K562 (cell line): ENCODE data around the gene DOK7. TPM values are rescaled to one million over a fixed set of nuclear protein-coding genes. Genes with fewer than 3 reads are reported as not detected.

ENCODE experiments used
- ATAC-seq: fragments of 200-7000 bp; cut with Tn5 transposase; 3 replicates; pipeline ENCODE4 v1.9.1; 2020; ENCODE audit warnings: moderate library complexity
- BruUV-seq: library from RNA; stranded (reverse); fragments of 400-500 nt; replicated peaks from 2 replicates; lab custom pipeline; 2021; lab: Mats Ljungman, UMichigan
- CTCF ChIA-PET: fragments of 300-600 bp; formaldehyde crosslinking; extraction: SDS; loops from one replicate; lab custom pipeline; 2021; ENCODE audit warnings: low intra/inter-chr PET ratio; lab: Yijun Ruan, JAX
- POLR2A ChIA-PET: fragments of 300-600, 350-650 bp; sonication (Branson Sonifier 250); formaldehyde crosslinking; extraction: SDS; loops from one replicate; lab custom pipeline; 2021; ENCODE audit warnings: antibody characterized with exemption, inconsistent platforms; lab: Yijun Ruan, JAX
- DNase-seq, 4 experiments: peaks; one replicate each; pipeline versions ENCODE4 v3.0.0 to v3.0.0-alpha.2; 2011 to 2018; ENCODE audit warnings: low spot score in 3 of 4, mixed read lengths in 3 of 4; ENCODE audit errors: extremely low read depth in 1 of 4
- FAIRE-seq: peaks from 2 replicates; lab custom pipeline; 2011; peaks lifted over from hg19 to GRCh38; lab: Jason Lieb, UNC
- H2AFZ ChIP-seq: 2 replicates; pipeline ENCODE4 v1.6.0; 2011; ENCODE audit warnings: low read depth, low read length, control low read depth, inconsistent platforms
- H3K27ac ChIP-seq: fragments of 200-600 bp; 3 replicates; pipeline ENCODE4 v1.8.0; 2011; ENCODE audit warnings: low read depth, mild to moderate bottlenecking, control low read depth, inconsistent platforms, low read length, moderate library complexity, mixed read lengths; ENCODE audit errors: extremely low read depth
- H3K27me3 ChIP-seq, 2 experiments: fragments of 300-600 bp in 1 of 2; 2 replicates in 1 of 2; 3 replicates in 1 of 2; pipeline versions ENCODE4 v1.6.0 to v1.8.0; 2011; ENCODE audit warnings: inconsistent platforms in 2 of 2, low read length in 2 of 2, mild to moderate bottlenecking in 1 of 2, mixed read lengths in 1 of 2, moderate library complexity in 1 of 2; ENCODE audit not compliant: control insufficient read depth in 2 of 2, insufficient read depth in 2 of 2
- H3K36me3 ChIP-seq: fragments of 300-600 bp; 3 replicates; pipeline ENCODE4 v1.8.0; 2011; ENCODE audit warnings: mild to moderate bottlenecking, low read length, inconsistent platforms; ENCODE audit not compliant: control insufficient read depth, insufficient read depth
- H3K4me1 ChIP-seq, 2 experiments: fragments of 200-600 bp in 1 of 2; replicated peaks in 1 of 2; 2 replicates in 1 of 2; 3 replicates in 1 of 2; pipeline versions ENCODE4 v1.5.1 to v1.8.0; 2011; ENCODE audit warnings: inconsistent platforms in 2 of 2, low read length in 2 of 2, mild to moderate bottlenecking in 1 of 2, mixed read lengths in 1 of 2, moderate library complexity in 1 of 2; ENCODE audit not compliant: control insufficient read depth in 2 of 2, insufficient read depth in 2 of 2
- H3K4me2 ChIP-seq: 2 replicates; pipeline ENCODE4 v1.6.1; 2011; ENCODE audit warnings: low read length, control low read depth, inconsistent platforms, mixed read lengths; ENCODE audit not compliant: insufficient read depth
- H3K4me3 ChIP-seq: fragments of 200-600 bp; sonication (generic), shearing (Covaris generic); 2 replicates; pipeline ENCODE4 v1.5.1; 2016; ENCODE audit warnings: control low read depth, inconsistent platforms
- H3K79me2 ChIP-seq: fragments of 200-600 bp; 3 replicates; pipeline ENCODE4 v1.8.0; 2011; ENCODE audit warnings: low read length, inconsistent platforms; ENCODE audit not compliant: control insufficient read depth, insufficient read depth
- H3K9ac ChIP-seq, 2 experiments: 2 replicates each; pipeline versions ENCODE4 v1.6.0 to v1.6.1; 2011; ENCODE audit warnings: low read depth in 2 of 2, low read length in 2 of 2, control low read depth in 1 of 2, inconsistent platforms in 1 of 2, mild to moderate bottlenecking in 1 of 2, mixed read lengths in 1 of 2; ENCODE audit not compliant: insufficient read depth in 1 of 2
- H3K9me1 ChIP-seq: one replicate; pipeline ENCODE4 v1.6.0; 2011; ENCODE audit warnings: inconsistent platforms, mild to moderate bottlenecking, low read length, moderate library complexity; ENCODE audit not compliant: control insufficient read depth, insufficient read depth
- H3K9me3 ChIP-seq: replicated peaks from 2 replicates; pipeline ENCODE4 v1.5.1; 2011; ENCODE audit warnings: low read depth, low read length, inconsistent platforms; ENCODE audit not compliant: control insufficient read depth, insufficient read depth
- H4K20me1 ChIP-seq: replicated peaks from 2 replicates; pipeline ENCODE4 v1.6.1; 2011; ENCODE audit warnings: low read length, inconsistent platforms, mixed read lengths; ENCODE audit not compliant: control insufficient read depth, insufficient read depth
- ARID4B ChIP-seq: sonication (generic); formaldehyde crosslinking; IDR thresholded peaks from 2 replicates; pipeline ENCODE4 v1.8.0; 2022; ENCODE audit warnings: mild to moderate bottlenecking, missing genetic modification reagents
- ASH1L ChIP-seq: fragments of 450-650 bp; IDR thresholded peaks from 2 replicates; pipeline ENCODE4 v1.6.1; 2018; ENCODE audit warnings: borderline replicate concordance, mild to moderate bottlenecking, low read depth; ENCODE audit not compliant: partially characterized antibody
- EP400 ChIP-seq: fragments of 450-650 bp; IDR thresholded peaks from 2 replicates; pipeline ENCODE4 v1.6.1; 2017; ENCODE audit warnings: antibody characterized with exemption, mild to moderate bottlenecking, moderate library complexity
- NCOA4 ChIP-seq: fragments of 450-650 bp; IDR thresholded peaks from 2 replicates; pipeline ENCODE4 v1.6.1; 2018; ENCODE audit warnings: mild to moderate bottlenecking; ENCODE audit not compliant: partially characterized antibody
- PHB ChIP-seq: fragments of 250-450 bp; sonication (Bioruptor Pico); IDR thresholded peaks from 2 replicates; pipeline ENCODE4 v1.5.0; 2021
- PYGO2 ChIP-seq: fragments of 450-650 bp; IDR thresholded peaks from 2 replicates; pipeline ENCODE4 v1.6.1; 2016; ENCODE audit warnings: mild to moderate bottlenecking, missing genetic modification characterization, moderate library complexity, missing compliant biosample characterization
- SMARCA4 ChIP-seq: fragments of 450-650 bp; IDR thresholded peaks from 2 replicates; pipeline ENCODE4 v1.6.1; 2016
- SRSF3 ChIP-seq: fragments of 200-400 bp; formaldehyde crosslinking; IDR thresholded peaks from 2 replicates; pipeline ENCODE4 v1.6.1; 2016; ENCODE audit warnings: mild to moderate bottlenecking, low read length, moderate library complexity; ENCODE audit not compliant: insufficient read depth
- TCFL5 ChIP-seq: fragments of 250-450 bp; sonication (Bioruptor Pico); conservative IDR thresholded peaks from 2 replicates; pipeline ENCODE4 v1.6.1; 2021; ENCODE audit warnings: mild to moderate bottlenecking, moderate library complexity, matching md5 sums
- XRCC5 ChIP-seq: fragments of 200-400 bp; formaldehyde crosslinking; IDR thresholded peaks from 2 replicates; pipeline ENCODE4 v1.6.1; 2017; ENCODE audit warnings: low read depth, mild to moderate bottlenecking, low read length
- ZC3H8 ChIP-seq: fragments of 450-650 bp; IDR thresholded peaks from 2 replicates; pipeline ENCODE4 v1.6.1; 2017
- ZKSCAN8 ChIP-seq: fragments of 200-800 bp; sonication (Bioruptor generic); IDR thresholded peaks from 2 replicates; pipeline ENCODE4 v1.6.1; 2016; ENCODE audit warnings: missing genetic modification characterization, missing compliant biosample characterization
- WGBS: fragments of 100-300 bp; shearing (Covaris generic); methylation state at CpG from one replicate; pipeline ENCODE4 v1.1.6; 2016; ENCODE audit warnings: low coverage, mixed read lengths; ENCODE audit not compliant: insufficient coverage; ENCODE audit errors: missing lambda C conversion rate; 5-methylcytosine and 5-hydroxymethylcytosine counted together
- in situ Hi-C: fragments of 300-500 bp; cut with MboI; formaldehyde crosslinking; loops from 4 replicates; pipeline ENCODE4 v1.15.0; 2018; ENCODE audit warnings: inconsistent platforms, mixed read lengths
- intact Hi-C: fragments of 100-400 bp; cut with micrococcal nuclease; formaldehyde crosslinking; loops from 2 replicates; pipeline ENCODE4 v1.14.2; 2022
- polyA plus RNA-seq, 8 experiments: library from polyadenylated mRNA; depleted of rRNA in 4 of 8; stranded (reverse) in 5 of 8; unstranded in 3 of 8; fragments of >200 nt; fragmentation: Nextera tagmentation in 2 of 8; fragmentation: Illumina TruSeq in 1 of 8; extraction: Ambion mirVana in 2 of 8; extraction: Trizol in 1 of 8; gene quantifications; 2 replicates each; pipeline versions ENCODE4 v1.2.1 to v1.2.3, GENCODE V29; 2011 to 2014; ENCODE audit warnings: inconsistent platforms in 1 of 8, missing spikeins in 1 of 8
- total RNA-seq, 7 experiments: library from RNA; depleted of rRNA in 6 of 7; stranded (reverse); fragments of >200 nt in 6 of 7; fragmentation: Illumina TruSeq in 2 of 7; extraction: Trizol in 2 of 7; gene quantifications; 2 replicates each; pipeline versions ENCODE4 v1.2.1 to v1.2.3, GENCODE V29; 2011 to 2021; ENCODE audit warnings: low replicate concordance in 1 of 7
- TF ChIP-seq, protein P1 (sequence below): sonication (generic); formaldehyde crosslinking; IDR thresholded peaks from 2 replicates; pipeline ENCODE4 v1.5.0; 2020; ENCODE audit warnings: missing genetic modification reagents

DOK7 gene
- total and polyA plus RNA-seq, 9 of the 15 experiments (the other 6 are each of a cell fraction or from before 2014, with no cell fraction given): not detected

DNA sequence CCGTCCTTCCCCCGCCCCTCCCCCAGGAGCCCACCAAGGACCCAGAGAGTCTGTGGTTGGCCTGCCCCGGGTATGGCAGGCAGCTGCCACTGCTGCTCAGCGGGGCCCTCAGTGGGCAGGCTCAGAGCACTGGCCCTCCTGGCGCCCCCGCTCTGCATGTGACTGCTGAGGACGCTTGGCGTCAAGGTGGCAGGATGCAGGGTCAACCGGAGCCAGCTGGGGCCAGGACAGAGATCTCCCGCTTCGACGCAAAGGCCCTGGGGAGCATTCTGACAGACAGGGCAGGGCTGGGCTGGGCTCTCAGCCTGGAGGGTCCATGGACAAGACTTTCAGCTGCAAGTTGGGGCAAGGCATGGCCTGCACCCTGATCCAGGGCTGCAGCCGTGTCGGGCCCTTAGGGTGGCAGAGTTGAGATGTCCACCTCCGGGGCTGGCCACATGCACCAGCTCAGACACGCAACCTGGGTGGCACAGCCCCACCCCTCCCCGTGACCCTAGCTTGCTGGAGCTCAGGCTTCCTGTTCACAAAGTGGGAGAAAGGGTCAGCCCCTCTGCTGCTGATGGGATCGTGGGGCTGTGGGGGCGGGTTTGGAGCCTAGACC, 38.8 kb downstream of the DOK7 start:
- in situ Hi-C loops: no loop called here
- no TSS peak for BruUV-seq
- CTCF ChIA-PET: no interaction called here

More for the DNA sequence above, 38.8 kb downstream of the DOK7 start:
- H3K27ac ChIP-seq: no peak overlapping the region
- no peaks in the 10 kb centered on the region for H3K9me3 ChIP-seq
- H4K20me1 ChIP-seq: peaks cover 11% of the 10 kb centered on the region; the same call in 1 of the 2 replicates
- ATAC-seq (no peak), FAIRE-seq (no peak), DNase-seq (no peak)
- POLR2A ChIA-PET: no interaction called here
- intact Hi-C loops: no loop called here
- no peak overlapping the region for H3K4me2 ChIP-seq
- H3K4me3 ChIP-seq: no peak overlapping the region
- peaks cover 0 to 46% of the 10 kb centered on the region in 2 experiments; a peak in 2 of 5 replicates for H3K4me1 ChIP-seq
- H3K36me3 ChIP-seq: peaks cover 24% of the 10 kb centered on the region; the same call in 1 of the 3 replicates
- no peaks in the 10 kb centered on the region for H3K79me2 ChIP-seq
- H3K9ac ChIP-seq: no peak overlapping the region
- no peak overlapping the region for H2AFZ ChIP-seq
- WGBS: 86% methylated on average over 14 of the region's 19 CpGs
- H3K27me3 ChIP-seq: no peaks in the 10 kb centered on the region
- H3K9me1 ChIP-seq: no peaks in the 10 kb centered on the region
- TF ChIP-seq ZC3H8 (no peak), SMARCA4 (no peak), ARID4B (no peak), NCOA4 (no peak), PHB (CRISPR knock-in tag) (no peak), XRCC5 (no peak), ASH1L (no peak), EP400 (no peak), PYGO2 (no peak), SRSF3 (no peak), ZKSCAN8 (no peak), TCFL5 (CRISPR knock-in tag) (no peak)
- TF ChIP-seq, protein P1, sequence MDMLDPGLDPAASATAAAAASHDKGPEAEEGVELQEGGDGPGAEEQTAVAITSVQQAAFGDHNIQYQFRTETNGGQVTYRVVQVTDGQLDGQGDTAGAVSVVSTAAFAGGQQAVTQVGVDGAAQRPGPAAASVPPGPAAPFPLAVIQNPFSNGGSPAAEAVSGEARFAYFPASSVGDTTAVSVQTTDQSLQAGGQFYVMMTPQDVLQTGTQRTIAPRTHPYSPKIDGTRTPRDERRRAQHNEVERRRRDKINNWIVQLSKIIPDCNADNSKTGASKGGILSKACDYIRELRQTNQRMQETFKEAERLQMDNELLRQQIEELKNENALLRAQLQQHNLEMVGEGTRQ: no peak
- TF ChIP-seq, all 486 proteins: peak for 0
